AG20443 (cell line): Measurements from ENCODE around the gene MT1F.

Experiments
- DNase-seq: peaks from one replicate; pipeline ENCODE4 v3.0.0; 2012; ENCODE audit warnings: low spot score, mixed read lengths

Gene MT1F

GRCh38 chr16:56700195-56700594 lies 42.4 kb downstream of the MT1F start:
- no peak for DNase-seq

- no peak for DNase-seq
Observed at GRCh38 chr16:56700631-56701030, 42.9 kb downstream of the MT1F start.

GRCh38 chr16:56701534-56701933 lies 43.8 kb downstream of the MT1F start:
- no peak for DNase-seq

DNA sequence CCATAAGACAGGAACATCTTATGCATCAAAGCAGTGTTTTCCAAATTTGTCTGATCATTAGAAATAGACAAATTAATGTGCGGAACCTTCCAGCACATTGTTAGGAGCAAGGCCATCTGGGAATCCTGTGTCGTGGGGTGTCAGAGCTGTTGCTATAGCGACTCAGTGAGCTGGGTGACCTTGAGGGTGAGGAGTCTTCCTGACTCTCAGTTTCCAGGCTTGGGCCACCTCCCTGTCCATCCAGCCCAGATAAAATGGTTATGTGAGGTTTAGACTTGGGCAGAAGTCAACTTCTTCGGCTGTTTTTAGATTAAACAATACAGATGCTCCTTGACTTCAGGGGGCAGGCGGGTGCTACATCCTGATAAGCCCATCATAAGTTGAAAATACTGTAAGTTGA lies 45.1 kb downstream of the MT1F start:
- no peak for DNase-seq
